SK-N-MC (cell line): ENCODE measurements around the gene PFKP.

Experiments
- EZH2 ChIP-seq: fragments of 200-600 bp; sonication (generic); IDR thresholded peaks from one replicate; pipeline ENCODE4 v1.6.1; 2017; ENCODE audit warnings: antibody characterized with exemption
- POLR2AphosphoS5 ChIP-seq: IDR thresholded peaks from 2 replicates; pipeline ENCODE4 v1.6.1; 2012; ENCODE audit warnings: mild to moderate bottlenecking, low read depth, low read length, borderline replicate concordance

GRCh38 chr10:3154666-3155065 lies 87.3 kb downstream of the PFKP start:
- no peak for TF ChIP-seq EZH2
- TF ChIP-seq POLR2AphosphoS5, result no peak
